GM10248 (cell line): Measurements from ENCODE around the gene SLC25A42.

ENCODE experiments used
- CTCF ChIA-PET: fragments of 300-600 bp; sonication (Branson Sonifier 250); formaldehyde crosslinking; extraction: SDS; loops from one replicate; lab custom pipeline; 2021; ENCODE audit warnings: antibody characterized with exemption; lab: Yijun Ruan, JAX
- POLR2A ChIA-PET: fragments of 350-650 bp; sonication (Branson Sonifier 250); formaldehyde crosslinking; extraction: SDS; loops from one replicate; lab custom pipeline; 2020; ENCODE audit warnings: antibody characterized with exemption; lab: Yijun Ruan, JAX
- DNase-seq: peaks from one replicate; pipeline ENCODE4 v3.0.0; 2012; ENCODE audit errors: extremely low spot score
- TF ChIP-seq, protein P1 (sequence below): IDR thresholded peaks from 2 replicates; pipeline ENCODE4 v1.5.1; 2012; ENCODE audit warnings: mild to moderate bottlenecking, low read depth; ENCODE audit errors: extremely low read depth, missing control alignments, control extremely low read depth

SLC25A42 gene

DNA sequence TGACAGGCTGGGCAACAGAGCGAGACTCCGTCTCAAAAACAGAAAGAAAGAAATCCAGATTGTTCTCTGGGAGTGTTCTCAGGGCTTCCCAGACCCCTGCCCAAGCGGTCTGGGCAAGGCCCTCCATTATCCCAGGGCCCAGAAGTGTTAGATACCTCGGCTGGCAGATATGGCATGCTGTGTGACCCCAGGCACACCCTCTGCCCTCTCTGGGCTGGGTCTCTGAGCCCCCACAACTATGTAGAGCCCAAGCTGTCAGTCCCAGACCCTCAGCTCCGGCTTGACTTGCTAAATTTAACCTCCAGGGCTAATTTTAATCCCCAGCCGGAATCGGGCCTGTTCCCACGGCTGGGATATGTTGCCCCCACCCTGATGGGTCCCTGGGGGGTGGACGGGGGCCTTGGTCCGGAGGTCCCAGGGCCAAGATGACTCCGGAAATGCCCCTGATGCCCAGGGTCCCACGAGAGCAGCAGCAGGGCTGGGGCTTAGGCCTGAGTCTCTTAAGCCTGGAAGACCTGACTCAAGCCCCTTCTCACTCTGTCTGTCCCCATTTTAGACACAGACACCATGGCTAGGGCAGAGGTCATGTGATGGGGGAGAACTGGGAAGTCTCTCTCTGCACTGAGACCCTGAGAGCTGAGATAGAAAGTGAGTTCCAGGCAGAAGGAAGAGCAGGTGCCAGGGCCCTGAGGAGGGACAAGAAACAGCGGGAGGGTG, 89.0 kb downstream of the SLC25A42 start:
- POLR2A ChIA-PET = no interaction called here
- DNase-seq = no peak
- CTCF ChIA-PET = interaction anchor here (1.5 to 14.3 kb wide), 3 partner anchors 14 to 22 kb away, joined by 3 to 302 read pairs (median 32); partner anchors contain the start of gene MEF2B
- TF ChIP-seq, protein P1, sequence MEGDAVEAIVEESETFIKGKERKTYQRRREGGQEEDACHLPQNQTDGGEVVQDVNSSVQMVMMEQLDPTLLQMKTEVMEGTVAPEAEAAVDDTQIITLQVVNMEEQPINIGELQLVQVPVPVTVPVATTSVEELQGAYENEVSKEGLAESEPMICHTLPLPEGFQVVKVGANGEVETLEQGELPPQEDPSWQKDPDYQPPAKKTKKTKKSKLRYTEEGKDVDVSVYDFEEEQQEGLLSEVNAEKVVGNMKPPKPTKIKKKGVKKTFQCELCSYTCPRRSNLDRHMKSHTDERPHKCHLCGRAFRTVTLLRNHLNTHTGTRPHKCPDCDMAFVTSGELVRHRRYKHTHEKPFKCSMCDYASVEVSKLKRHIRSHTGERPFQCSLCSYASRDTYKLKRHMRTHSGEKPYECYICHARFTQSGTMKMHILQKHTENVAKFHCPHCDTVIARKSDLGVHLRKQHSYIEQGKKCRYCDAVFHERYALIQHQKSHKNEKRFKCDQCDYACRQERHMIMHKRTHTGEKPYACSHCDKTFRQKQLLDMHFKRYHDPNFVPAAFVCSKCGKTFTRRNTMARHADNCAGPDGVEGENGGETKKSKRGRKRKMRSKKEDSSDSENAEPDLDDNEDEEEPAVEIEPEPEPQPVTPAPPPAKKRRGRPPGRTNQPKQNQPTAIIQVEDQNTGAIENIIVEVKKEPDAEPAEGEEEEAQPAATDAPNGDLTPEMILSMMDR = no peak

DNA sequence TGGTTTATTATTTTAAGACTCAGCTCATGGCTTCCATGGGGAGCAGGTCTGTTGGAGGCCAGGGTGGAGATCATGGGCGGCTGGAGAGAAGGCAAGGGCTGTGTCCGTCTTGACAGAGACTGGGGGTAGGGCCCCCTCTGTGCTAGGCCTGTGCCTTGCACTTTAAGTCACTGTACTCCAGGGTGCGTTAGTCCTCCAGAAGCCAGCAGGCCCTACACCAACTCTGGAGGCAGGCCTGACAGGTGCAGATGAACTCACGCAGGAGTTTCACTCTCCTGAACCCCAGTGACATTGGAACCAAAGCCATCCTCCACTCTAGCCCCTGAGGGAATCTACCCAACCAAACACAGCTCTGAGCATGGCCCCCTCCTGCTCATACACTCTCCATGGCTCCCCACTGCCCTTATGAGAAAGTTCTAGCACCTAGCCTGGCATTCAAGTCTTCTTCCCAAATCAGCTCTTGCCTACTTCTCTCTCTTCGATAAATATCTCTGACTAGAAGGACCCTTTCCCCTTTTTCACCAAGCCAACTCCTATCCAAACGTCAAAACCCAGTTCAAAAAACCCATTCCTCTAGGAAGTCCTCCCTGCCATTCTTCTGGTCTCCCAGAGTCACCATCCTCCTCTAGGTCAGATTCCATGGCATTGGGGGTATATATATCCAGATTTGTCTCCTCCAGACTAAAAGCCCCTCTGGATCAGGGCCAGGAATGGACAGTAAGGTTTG, 91.1 kb downstream of the SLC25A42 start:
- CTCF ChIA-PET = interaction anchor here (0.7 to 8.4 kb wide), 6 partner anchors 7 to 25 kb away, joined by 3 to 93 read pairs (median 6); partner anchors contain the start of gene MEF2B
- TF ChIP-seq, protein P1 = no peak
- POLR2A ChIA-PET = interaction anchor here (1.0 kb wide), 1 partner anchor 11 kb away, joined by 4 read pairs; no protein-coding TSS in a partner anchor
- DNase-seq = no peak

DNA sequence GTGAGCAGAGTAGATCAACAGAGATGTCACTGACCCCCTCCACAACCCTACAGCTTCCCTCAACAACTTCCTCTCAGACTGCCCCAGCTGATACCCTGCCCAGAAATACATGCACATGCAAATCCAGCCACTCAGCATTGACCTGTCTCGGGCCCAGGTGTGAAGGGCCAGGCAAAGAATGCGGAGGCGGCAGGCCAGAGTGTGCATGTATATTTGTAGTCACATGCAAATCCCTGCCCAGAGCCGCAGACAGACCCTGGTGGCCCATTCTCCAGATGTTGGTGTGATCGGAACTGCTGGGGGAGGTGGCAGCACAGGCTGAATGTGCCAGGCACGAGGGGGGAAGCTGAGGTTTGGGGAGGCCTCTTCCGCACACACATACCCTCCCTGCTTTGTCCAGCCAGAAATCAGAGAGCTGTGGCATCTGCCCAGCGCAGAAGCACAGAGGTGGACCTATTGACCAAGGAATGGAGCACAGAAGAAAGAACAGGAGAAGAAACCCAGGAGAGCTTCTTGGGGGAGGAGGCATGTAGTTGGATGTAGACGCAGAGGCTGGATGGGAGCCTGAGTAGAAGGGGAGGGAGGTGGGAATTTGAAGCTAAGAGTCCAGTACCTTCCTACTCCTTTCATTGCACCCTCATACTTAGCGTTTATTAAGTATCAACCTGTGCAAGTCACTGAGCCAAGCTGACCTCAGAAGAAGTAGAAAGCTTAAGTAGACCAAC, 91.9 kb downstream of the SLC25A42 start:
- ChIA-PET CTCF (interaction anchor here (0.7 to 8.4 kb wide), 11 partner anchors 8 to 335 kb away, joined by 3 to 93 read pairs (median 6); partner anchors contain the start of gene MEF2B), POLR2A (interaction anchor here (1.0 kb wide), 1 partner anchor 11 kb away, joined by 4 read pairs; no protein-coding TSS in a partner anchor)
- TF ChIP-seq, protein P1 = no peak
- peak; percentile 77 for DNase-seq

DNA sequence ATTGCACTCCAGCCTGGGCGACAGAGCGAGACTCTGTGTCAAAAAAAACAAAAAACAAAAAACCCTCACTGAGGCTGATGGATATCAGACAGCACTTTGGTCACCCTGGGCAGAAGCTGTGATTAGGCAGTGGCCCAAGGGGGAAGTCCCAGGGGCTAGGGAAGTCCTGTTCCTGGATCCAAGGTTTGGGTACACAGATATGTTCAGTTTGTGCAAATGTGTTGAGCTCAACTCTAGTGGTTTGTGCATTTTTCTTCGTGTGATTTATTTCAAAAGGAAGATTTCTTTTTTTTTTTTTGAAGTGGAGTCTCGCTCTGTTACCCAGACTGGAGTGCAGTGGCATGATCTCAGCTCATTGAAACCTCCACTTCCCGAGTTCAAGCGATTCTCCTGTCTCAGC, 94.0 kb downstream of the SLC25A42 start:
- POLR2A ChIA-PET = interaction anchor here (0.7 to 1.5 kb wide), 4 partner anchors 11 to 871 kb away, joined by 3 to 5 read pairs (median 4); partner anchors contain the start of gene MEF2B
- no peak for DNase-seq
- TF ChIP-seq, protein P1 = no peak
- CTCF ChIA-PET = interaction anchor here (0.5 to 8.4 kb wide), 6 partner anchors 10 to 62 kb away, joined by 3 to 93 read pairs (median 19); partner anchors contain the start of gene MEF2B

DNA sequence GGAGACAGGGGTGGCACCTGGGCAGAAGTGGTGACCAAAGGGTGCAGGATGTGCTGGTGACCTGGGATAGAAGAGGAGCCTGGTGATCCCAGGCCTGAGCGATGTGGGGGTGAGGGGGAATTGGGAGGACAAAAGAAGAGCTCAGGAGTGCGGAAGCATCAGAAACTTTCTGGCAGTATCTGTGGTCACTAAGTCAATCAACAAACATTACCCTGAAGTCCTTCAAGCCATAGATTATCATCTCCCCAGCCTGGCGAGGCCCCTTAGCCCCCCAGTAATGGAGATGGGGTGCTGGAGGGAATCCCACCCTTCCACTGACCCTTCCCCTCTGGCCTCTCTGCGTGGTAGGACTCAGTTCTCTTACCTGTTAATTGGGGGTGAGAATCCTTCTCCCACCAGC, 95.7 kb downstream of the SLC25A42 start:
- TF ChIP-seq, protein P1 = no peak
- DNase-seq = no peak
- ChIA-PET POLR2A (interaction anchor here (1.4 kb wide), 1 partner anchor 11 kb away, joined by 4 read pairs; the partner anchor contains the start of gene MEF2B), CTCF (interaction anchor here (1.0 to 8.4 kb wide), 4 partner anchors 9 to 49 kb away, joined by 3 to 93 read pairs (median 47); partner anchors contain the start of gene MEF2B)
